HG03196 (cell line): ENCODE results near the gene UBXN7.
A peak's percentile ranks its signal among the peaks of the same experiment; 100 is the strongest.
"Not testable (repeated sequence)": the region's sequence is repeated elsewhere in the genome, so short reads cannot be mapped to it uniquely, and the experiment has no call there.

Source experiments
- ATAC-seq: cut with Tn5 transposase; IDR thresholded peaks from one replicate; pipeline ENCODE4 v1.9.1; 2021; ENCODE audit not compliant: unreplicated experiment

Gene UBXN7

GRCh38 chr3:196419386-196419785, 12.8 kb downstream of the UBXN7 start:
- ATAC-seq, result no peak

- no peak for ATAC-seq
Measured at GRCh38 chr3:196418601-196419000, 13.6 kb downstream of the UBXN7 start.

- ATAC-seq, result no peak
Measured at GRCh38 chr3:196414469-196414868, 17.8 kb downstream of the UBXN7 start.

- ATAC-seq, result peak; percentile 75
Measured at GRCh38 chr3:196412704-196413103, 19.5 kb downstream of the UBXN7 start.

- ATAC-seq, result no peak
Measured at GRCh38 chr3:196409409-196409808, 22.8 kb downstream of the UBXN7 start.

GRCh38 chr3:196408565-196409300, 23.5 kb downstream of the UBXN7 start:
- ATAC-seq, result no peak

- no peak for ATAC-seq
Measured at GRCh38 chr3:196406811-196407470, 25.3 kb downstream of the UBXN7 start.

- ATAC-seq, result no peak
Measured at GRCh38 chr3:196400331-196400730, 31.9 kb downstream of the UBXN7 start.

- no peak for ATAC-seq
Measured at GRCh38 chr3:196399485-196399945, 32.7 kb downstream of the UBXN7 start.

- no peak for ATAC-seq
Measured at GRCh38 chr3:196398782-196399181, 33.4 kb downstream of the UBXN7 start.

GRCh38 chr3:196397941-196398340, 34.3 kb downstream of the UBXN7 start:
- ATAC-seq, result no peak

GRCh38 chr3:196390116-196390515, 42.1 kb downstream of the UBXN7 start:
- no peak for ATAC-seq

- no peak for ATAC-seq
Measured at GRCh38 chr3:196388956-196389355, 43.3 kb downstream of the UBXN7 start.

GRCh38 chr3:196387941-196388340, 44.3 kb downstream of the UBXN7 start:
- not testable (repeated sequence) for ATAC-seq

- not testable (repeated sequence) for ATAC-seq
Measured at GRCh38 chr3:196386797-196387196, 45.4 kb downstream of the UBXN7 start.

GRCh38 chr3:196386034-196386433, 46.2 kb downstream of the UBXN7 start:
- not testable (repeated sequence) for ATAC-seq

- ATAC-seq, result not testable (repeated sequence)
Measured at GRCh38 chr3:196385446-196385845, 46.8 kb downstream of the UBXN7 start.

- no peak for ATAC-seq
Measured at GRCh38 chr3:196378146-196378841, 53.9 kb downstream of the UBXN7 start.

GRCh38 chr3:196377321-196377720, 54.9 kb downstream of the UBXN7 start:
- ATAC-seq, result no peak

GRCh38 chr3:196365736-196366135, 66.5 kb downstream of the UBXN7 start:
- no peak for ATAC-seq

- no peak for ATAC-seq
Measured at GRCh38 chr3:196360586-196360985, 71.6 kb downstream of the UBXN7 start.

- ATAC-seq, result not testable (repeated sequence)
Measured at GRCh38 chr3:196358540-196358939, 73.7 kb downstream of the UBXN7 start.
